T-cell (primary cell): ENCODE measurements around the gene LEO1. TPM values are rescaled to one million over a fixed set of nuclear protein-coding genes. Genes with fewer than 3 reads are reported as not detected.

Experiments
- ATAC-seq, 4 experiments: fragments of 200-7000 bp in 3 of 4; fragments of 150-1000 bp in 1 of 4; cut with Tn5 transposase; replicated peaks in 1 of 4; 1 replicate in 3 of 4; 2 replicates in 1 of 4; pipeline ENCODE4 v1.10.0; 2021; ENCODE audit warnings: moderate library complexity in 3 of 4, mild to moderate bottlenecking in 2 of 4, moderate number of reproducible peaks in 1 of 4
- CTCF ChIA-PET, 2 donors: fragments of 300-600 bp; sonication (Branson Sonifier 250); formaldehyde crosslinking; loops; one replicate each; lab custom pipeline; 2022; ENCODE audit warnings: antibody characterized with exemption in 2 of 2; lab: Charles Lee
- POLR2A ChIA-PET, 2 donors: fragments of 300-600 bp; sonication (Branson Sonifier 250); formaldehyde crosslinking; loops; one replicate each; lab custom pipeline; 2022; ENCODE audit warnings: antibody characterized with exemption in 2 of 2; lab: Charles Lee
- DNase-seq, 35 experiments: peaks; one replicate each; pipeline versions ENCODE4 v3.0.0 to v3.0.0-alpha.2; 2013 to 2023
- H3K27ac ChIP-seq: one replicate; pipeline ENCODE4 v1.5.1; 2013; ENCODE audit warnings: low read length
- H3K27me3 ChIP-seq, 2 experiments: replicated peaks in 1 of 2; 1 replicate in 1 of 2; 2 replicates in 1 of 2; pipeline versions ENCODE4 v1.6.1 to v1.7.0; 2013; ENCODE audit warnings: low read length in 1 of 2, mixed read lengths in 1 of 2; ENCODE audit not compliant: control insufficient read depth in 2 of 2, insufficient read depth in 2 of 2; ENCODE audit errors: extremely low read depth in 1 of 2
- H3K36me3 ChIP-seq, 2 donors: 1 replicate in 1 of 2; 2 replicates in 1 of 2; pipeline versions ENCODE4 v1.6.1 to v1.7.0; 2013; ENCODE audit warnings: low read length in 1 of 2; ENCODE audit not compliant: control insufficient read depth in 2 of 2, insufficient read depth in 1 of 2; ENCODE audit errors: extremely low read depth in 1 of 2
- H3K4me1 ChIP-seq, 2 experiments: 1 replicate in 1 of 2; 2 replicates in 1 of 2; pipeline versions ENCODE4 v1.6.1 to v1.7.0; 2013; ENCODE audit warnings: low read length in 2 of 2, mixed read lengths in 1 of 2; ENCODE audit not compliant: insufficient read depth in 2 of 2, control insufficient read depth in 1 of 2; ENCODE audit errors: extremely low read depth in 1 of 2
- H3K4me3 ChIP-seq, 2 donors: 1 replicate in 1 of 2; 2 replicates in 1 of 2; pipeline versions ENCODE4 v1.5.1 to v1.7.0; 2013; ENCODE audit warnings: mild to moderate bottlenecking in 2 of 2, low read length in 1 of 2, moderate library complexity in 1 of 2; ENCODE audit not compliant: control insufficient read depth in 1 of 2; ENCODE audit errors: extremely low read depth in 1 of 2
- H3K9me3 ChIP-seq: 2 replicates; pipeline ENCODE4 v1.7.0; 2013
- H3K27ac Mint-ChIP-seq, 2 donors: one replicate each; pipeline ENCODE4 v1.8.0; 2020 to 2021; ENCODE audit warnings: mild to moderate bottlenecking in 2 of 2, mixed read lengths in 2 of 2
- H3K27me3 Mint-ChIP-seq, 2 donors: one replicate each; pipeline ENCODE4 v1.8.0; 2021 to 2022; ENCODE audit warnings: mixed read lengths in 2 of 2
- H3K36me3 Mint-ChIP-seq: one replicate; pipeline ENCODE4 v1.8.0; 2021; ENCODE audit warnings: mixed read lengths
- H3K4me1 Mint-ChIP-seq, 3 donors: one replicate each; pipeline ENCODE4 v1.8.0; 2020 to 2022; ENCODE audit warnings: mixed read lengths in 3 of 3, mild to moderate bottlenecking in 1 of 3
- H3K4me3 Mint-ChIP-seq, 3 donors: one replicate each; pipeline ENCODE4 v1.8.0; 2020 to 2022; ENCODE audit warnings: mild to moderate bottlenecking in 3 of 3, mixed read lengths in 3 of 3, moderate library complexity in 3 of 3
- H3K9me3 Mint-ChIP-seq, 3 donors: one replicate each; pipeline ENCODE4 v1.8.0; 2020 to 2022; ENCODE audit warnings: mixed read lengths in 3 of 3
- WGBS: methylation state at CpG from one replicate; pipeline ENCODE4 v1.1.5; 2013; ENCODE audit warnings: missing lambda C conversion rate; ENCODE audit not compliant: insufficient coverage; 5-methylcytosine and 5-hydroxymethylcytosine counted together
- total RNA-seq, 35 experiments: library from RNA in 6 of 35; stranded (reverse) in 6 of 35; fragments of 120-200 nt in 1 of 35; gene quantifications; one replicate each; pipeline versions ENCODE4 v1.2.1 to v1.2.4 and lab custom pipeline; 2013 to 2026

The LEO1 gene
- total RNA-seq, 5 donors from 2014 or later (not counting 1 experiment from before 2014, with no cell fraction given), result 8.6 to 20.2 (median 16.7) TPM

DNA sequence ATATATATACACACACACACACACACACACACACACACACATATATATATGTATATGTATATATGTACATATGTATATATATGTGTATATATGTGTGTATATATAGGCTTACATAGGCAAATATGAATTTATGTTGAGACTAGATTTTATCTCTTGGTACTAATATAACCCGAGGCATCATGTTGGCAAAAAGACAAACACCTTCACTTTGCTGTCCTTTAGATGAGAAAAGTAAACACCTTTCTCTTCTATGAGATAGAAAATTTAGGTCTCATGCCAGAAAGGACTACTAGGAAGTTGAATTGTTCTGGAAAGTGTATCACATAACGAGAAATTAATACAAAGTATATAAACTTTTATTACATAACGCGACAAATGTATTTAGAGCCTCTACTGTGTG lies 19.6 kb upstream of the LEO1 start:
- Mint-ChIP-seq H3K4me1 (no peaks in the 10 kb centered on the region), H3K4me3 (no peak overlapping the region), H3K9me3 (no peaks in the 10 kb centered on the region), H3K36me3 (no peaks in the 10 kb centered on the region), H3K27me3 (no peaks in the 10 kb centered on the region), H3K27ac (no peak overlapping the region)
- H3K27ac ChIP-seq, result no peak overlapping the region
- no peaks in the 10 kb centered on the region for H3K4me1 ChIP-seq
- ChIA-PET POLR2A (no interaction called here), CTCF (interaction anchor here (0.6 to 0.7 kb wide), 2 partner anchors 89 to 237 kb away, joined by 3 to 4 read pairs; no protein-coding TSS in a partner anchor)
- no CpG with 5 or more reads among the region's 4 CpGs for WGBS
- H3K9me3 ChIP-seq, result no peaks in the 10 kb centered on the region
- no peaks in the 10 kb centered on the region for H3K36me3 ChIP-seq
- no peak for DNase-seq
- no peaks in the 10 kb centered on the region for H3K27me3 ChIP-seq
- no peak for ATAC-seq
- no peak overlapping the region for H3K4me3 ChIP-seq

- Mint-ChIP-seq H3K4me1 (peaks cover 10 to 15% (median 11%) of the 10 kb centered on the region in 3 donors), H3K27me3 (no peaks in the 10 kb centered on the region), H3K36me3 (no peaks in the 10 kb centered on the region), H3K9me3 (no peaks in the 10 kb centered on the region), H3K4me3 (no peak overlapping the region), H3K27ac (no peak overlapping the region)
- DNase-seq (no peak), ATAC-seq (no peak)
- ChIA-PET POLR2A (no interaction called here), CTCF (no interaction called here)
- Histone ChIP-seq H3K27ac (no peak overlapping the region), H3K36me3 (no peaks in the 10 kb centered on the region), H3K9me3 (no peaks in the 10 kb centered on the region), H3K4me1 (peaks cover 6 to 9% of the 10 kb centered on the region in 2 experiments), H3K4me3 (no peak overlapping the region), H3K27me3 (peaks cover 0 to 5% of the 10 kb centered on the region in 2 experiments)
Measured at GRCh38 chr15:51982770-51983103, 11.2 kb upstream of the LEO1 start.

DNA sequence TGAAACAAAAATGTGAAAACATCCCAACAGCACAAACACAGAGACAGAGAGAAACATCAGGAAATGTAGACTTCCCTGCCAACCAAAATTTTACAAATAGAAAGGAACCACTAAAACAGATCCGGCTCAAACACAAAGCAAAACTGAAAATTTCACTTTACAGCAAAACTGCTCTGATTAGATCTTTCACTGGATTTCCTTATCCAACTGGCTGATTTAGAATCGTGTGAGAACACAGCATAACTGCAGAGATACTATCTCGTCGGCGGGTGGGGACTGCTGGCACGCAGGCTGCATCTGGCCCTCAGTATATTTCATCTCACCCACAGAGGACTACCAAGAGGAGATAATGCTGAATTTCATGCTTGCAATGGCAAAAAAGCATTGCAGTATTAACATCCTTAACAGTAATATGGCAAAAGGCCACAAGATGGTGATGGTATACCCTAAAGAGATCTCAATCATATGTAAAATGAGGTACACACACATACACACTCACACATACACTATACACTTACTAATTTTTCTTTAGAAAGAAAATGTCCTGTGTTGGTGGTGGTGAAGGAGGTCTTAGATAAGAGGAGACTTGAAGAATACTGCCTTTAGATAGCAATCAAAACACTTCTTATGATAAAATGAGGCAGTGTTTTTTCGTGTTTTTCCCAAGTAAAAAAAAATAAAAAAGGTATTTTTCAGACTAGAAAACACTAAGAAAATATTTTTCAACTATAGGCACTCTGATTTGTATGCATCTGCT lies 10.6 kb upstream of the LEO1 start:
- H3K27me3 Mint-ChIP-seq, result no peaks in the 10 kb centered on the region
- peak; percentile 88 to 98 (median 96) for ATAC-seq
- Histone ChIP-seq H3K4me1 (peaks cover 6 to 9% of the 10 kb centered on the region in 2 experiments), H3K27me3 (peaks cover 0 to 5% of the 10 kb centered on the region in 2 experiments), H3K36me3 (no peaks in the 10 kb centered on the region), H3K27ac (no peak overlapping the region), H3K4me3 (no peak overlapping the region), H3K9me3 (no peaks in the 10 kb centered on the region)
- H3K4me3 Mint-ChIP-seq, result peak overlapping the region; percentile 48 to 68 (median 67)
- peak overlapping the region; percentile 88 to 90 for H3K27ac Mint-ChIP-seq
- ChIA-PET CTCF (interaction anchor here (1.8 to 2.6 kb wide), 3 partner anchors 97 to 98 kb away, joined by 8 to 21 read pairs (median 11); no protein-coding TSS in a partner anchor), POLR2A (no interaction called here)
- no peaks in the 10 kb centered on the region for H3K36me3 Mint-ChIP-seq
- 5% methylated on average over 2 of the region's 7 CpGs for WGBS
- no peaks in the 10 kb centered on the region for H3K9me3 Mint-ChIP-seq
- DNase-seq, result peak in 29 of 35 experiments; percentile 3 to 80 (median 16)
- H3K4me1 Mint-ChIP-seq, result peaks cover 10 to 15% (median 11%) of the 10 kb centered on the region in 3 donors

- no peak overlapping the region for H3K4me3 Mint-ChIP-seq
Measured at GRCh38 chr15:51973775-51974174, 2.2 kb upstream of the LEO1 start.

GRCh38 chr15:51973220-51973619 lies 1.6 kb upstream of the LEO1 start:
- DNase-seq (no peak), ATAC-seq (no peak)
- peaks cover 18 to 28% (median 26%) of the 10 kb centered on the region in 3 donors for H3K4me1 Mint-ChIP-seq
- Histone ChIP-seq H3K27ac (no peak overlapping the region), H3K36me3 (no peaks in the 10 kb centered on the region), H3K4me1 (peaks cover 10 to 24% of the 10 kb centered on the region in 2 experiments), H3K4me3 (no peak overlapping the region), H3K27me3 (peaks cover 0 to 3% of the 10 kb centered on the region in 2 experiments), H3K9me3 (no peaks in the 10 kb centered on the region)
- ChIA-PET CTCF (interaction anchor here in 1 of 2 donors (1.9 kb wide), 1 partner anchor 8 kb away, joined by 7 read pairs; no protein-coding TSS in a partner anchor), POLR2A (no interaction called here)
- H3K27ac Mint-ChIP-seq, result no peak overlapping the region
- no peaks in the 10 kb centered on the region for H3K36me3 Mint-ChIP-seq
- H3K4me3 Mint-ChIP-seq, result peak overlapping the region in 1 of 3 donors; percentile 34
- H3K9me3 Mint-ChIP-seq, result no peaks in the 10 kb centered on the region
- no peaks in the 10 kb centered on the region for H3K27me3 Mint-ChIP-seq
- 80% methylated on average over 2 of the region's 5 CpGs for WGBS

More at GRCh38 chr15:51973775-51974174, 2.2 kb upstream of the LEO1 start:
- Histone ChIP-seq H3K4me1 (peaks cover 10 to 24% of the 10 kb centered on the region in 2 experiments), H3K9me3 (no peaks in the 10 kb centered on the region), H3K27me3 (peaks cover 0 to 3% of the 10 kb centered on the region in 2 experiments), H3K4me3 (no peak overlapping the region), H3K36me3 (no peaks in the 10 kb centered on the region), H3K27ac (no peak overlapping the region)
- POLR2A ChIA-PET, result no interaction called here
- ATAC-seq, result no peak
- peaks cover 18 to 28% (median 26%) of the 10 kb centered on the region in 3 donors for H3K4me1 Mint-ChIP-seq
- H3K27ac Mint-ChIP-seq, result no peak overlapping the region
- no peaks in the 10 kb centered on the region for H3K9me3 Mint-ChIP-seq
- no peaks in the 10 kb centered on the region for H3K27me3 Mint-ChIP-seq
- WGBS, result 100% methylated on average over 1 of the region's 4 CpGs
- DNase-seq, result no peak
- CTCF ChIA-PET, result no interaction called here
- H3K36me3 Mint-ChIP-seq, result no peaks in the 10 kb centered on the region

DNA sequence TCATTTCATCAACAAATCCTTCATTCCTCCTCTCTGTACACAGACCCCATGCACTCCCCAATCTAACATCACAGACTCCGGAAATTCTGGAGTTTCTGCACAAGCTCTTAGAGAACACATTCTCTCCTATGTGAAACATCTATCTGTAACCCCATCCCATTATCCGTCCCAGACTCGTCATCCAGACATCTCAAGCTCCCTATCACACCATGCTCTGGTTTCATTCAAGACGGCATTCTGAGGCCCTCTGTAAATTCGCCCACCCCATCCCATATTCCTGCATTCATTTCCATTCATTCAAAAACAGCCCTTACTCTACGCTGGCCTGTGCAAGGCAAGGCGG lies 575 bp downstream of the LEO1 start:
- CTCF ChIA-PET, result interaction anchor here (0.5 to 2.2 kb wide), 6 partner anchors 10 to 257 kb away, joined by 3 to 11 read pairs (median 5); no protein-coding TSS in a partner anchor
- Histone ChIP-seq H3K9me3 (no peaks in the 10 kb centered on the region), H3K4me3 (peak overlapping the region; percentile 95 to 100), H3K4me1 (peaks cover 10 to 24% of the 10 kb centered on the region in 2 experiments), H3K27ac (peak overlapping the region; percentile 87), H3K36me3 (peaks cover 0 to 6% of the 10 kb centered on the region in 2 donors), H3K27me3 (peaks cover 0 to 3% of the 10 kb centered on the region in 2 experiments)
- Mint-ChIP-seq H3K36me3 (peaks cover 14% of the 10 kb centered on the region), H3K4me3 (peak overlapping the region; percentile 96 to 99 (median 97)), H3K4me1 (peaks cover 23 to 32% (median 30%) of the 10 kb centered on the region in 3 donors), H3K27ac (peak overlapping the region; percentile 95 to 97), H3K9me3 (peaks cover 6 to 8% (median 7%) of the 10 kb centered on the region in 3 donors), H3K27me3 (no peaks in the 10 kb centered on the region)
- under 1% methylated on average over 7 of the region's 7 CpGs for WGBS
- DNase-seq, result no peak
- POLR2A ChIA-PET, result interaction anchor here (0.5 to 0.9 kb wide), 4 partner anchors 36 to 208 kb away, joined by 3 to 5 read pairs (median 4); no protein-coding TSS in a partner anchor
- ATAC-seq, result peak in 3 of 4 experiments; percentile 1 to 2 (median 1)
